Endothelial cell of umbilical vein (primary cell): ENCODE results near the gene GPRC6A. TPM values are rescaled to one million over a fixed set of nuclear protein-coding genes. Genes with fewer than 3 reads are reported as not detected.
A peak's percentile ranks its signal among the peaks of the same experiment; 100 is the strongest.

Source experiments
- BruUV-seq: library from RNA; stranded (reverse); fragments of 400-500 nt; replicated peaks from 2 replicates; lab custom pipeline; 2021; lab: Mats Ljungman, UMichigan
- CTCF ChIA-PET: fragments of 300-600, 350-600 bp; sonication (Branson Sonifier 250); formaldehyde crosslinking; loops from one replicate; lab custom pipeline; 2021; ENCODE audit warnings: antibody characterized with exemption, inconsistent platforms; lab: Charles Lee
- POLR2A ChIA-PET: fragments of 300-600, 350-600 bp; sonication (Branson Sonifier 250); formaldehyde crosslinking; loops from one replicate; lab custom pipeline; 2021; ENCODE audit warnings: antibody characterized with exemption, inconsistent platforms; lab: Charles Lee
- DNase-seq: peaks from one replicate; pipeline ENCODE4 v3.0.0-alpha.2; 2011; ENCODE audit warnings: low read depth, low spot score
- FAIRE-seq: peaks from 2 replicates; lab custom pipeline; 2011; peaks lifted over from hg19 to GRCh38; lab: Jason Lieb, UNC
- H2AFZ ChIP-seq: 2 replicates; pipeline ENCODE4 v1.6.0; 2012; ENCODE audit warnings: low read depth, low read length, control low read depth, inconsistent platforms
- H3K27ac ChIP-seq: 2 replicates; pipeline ENCODE4 v1.5.1; 2011; ENCODE audit warnings: low read depth, mild to moderate bottlenecking, control low read depth, low read length, moderate library complexity; ENCODE audit not compliant: insufficient read depth
- H3K27me3 ChIP-seq, 2 experiments: 2 replicates each; pipeline versions ENCODE4 v1.6.0 to v1.6.1; 2011; ENCODE audit warnings: low read length in 2 of 2, mixed read lengths in 1 of 2; ENCODE audit not compliant: control insufficient read depth in 2 of 2, insufficient read depth in 2 of 2
- H3K36me3 ChIP-seq, 2 experiments: 2 replicates in 1 of 2; 3 replicates in 1 of 2; pipeline ENCODE4 v1.5.1; 2011; ENCODE audit warnings: low read length in 2 of 2, mild to moderate bottlenecking in 1 of 2, moderate library complexity in 1 of 2; ENCODE audit not compliant: control insufficient read depth in 2 of 2, insufficient read depth in 2 of 2; ENCODE audit errors: extremely low read depth in 1 of 2
- H3K4me1 ChIP-seq: 3 replicates; pipeline ENCODE4 v1.5.1; 2011; ENCODE audit warnings: mild to moderate bottlenecking, low read length; ENCODE audit not compliant: control insufficient read depth, insufficient read depth; ENCODE audit errors: extremely low read depth
- H3K4me2 ChIP-seq: 2 replicates; pipeline ENCODE4 v1.6.1; 2011; ENCODE audit warnings: low read length, control low read depth, mixed read lengths; ENCODE audit not compliant: insufficient read depth
- H3K4me3 ChIP-seq, 3 experiments: fragments of 200-600 bp in 1 of 3; sonication (generic), shearing (Covaris generic) in 1 of 3; replicated peaks in 1 of 3; 2 replicates each; pipeline ENCODE4 v1.5.1; 2011 to 2016; ENCODE audit warnings: control low read depth in 3 of 3, low read length in 3 of 3, mild to moderate bottlenecking in 2 of 3, inconsistent platforms in 1 of 3, low read depth in 1 of 3, moderate library complexity in 1 of 3; ENCODE audit not compliant: insufficient read depth in 1 of 3
- H3K79me2 ChIP-seq: 2 replicates; pipeline ENCODE4 v1.6.0; 2012; ENCODE audit warnings: low read length, inconsistent platforms; ENCODE audit not compliant: control insufficient read depth, insufficient read depth
- H3K9ac ChIP-seq: replicated peaks from 2 replicates; pipeline ENCODE3; 2011; ENCODE audit warnings: low read length, control low read depth; ENCODE audit not compliant: insufficient read depth; ENCODE audit errors: extremely low read depth
- H3K9me1 ChIP-seq: replicated peaks from 3 replicates; pipeline ENCODE4 v1.6.0; 2011; ENCODE audit warnings: mild to moderate bottlenecking, low read length; ENCODE audit not compliant: control insufficient read depth, insufficient read depth; ENCODE audit errors: extremely low read depth
- H3K9me3 ChIP-seq: replicated peaks from 2 replicates; pipeline ENCODE4 v1.5.1; 2012; ENCODE audit warnings: low read length, inconsistent platforms; ENCODE audit not compliant: control insufficient read depth, insufficient read depth
- H4K20me1 ChIP-seq: replicated peaks from 2 replicates; pipeline ENCODE3; 2011; ENCODE audit warnings: mild to moderate bottlenecking, low read length; ENCODE audit not compliant: control insufficient read depth, insufficient read depth; ENCODE audit errors: extremely low read depth
- EZH2 ChIP-seq: IDR thresholded peaks from 2 replicates; pipeline ENCODE4 v1.6.1; 2012; ENCODE audit warnings: borderline replicate concordance, low read depth, mild to moderate bottlenecking, moderate library complexity, low read length, inconsistent platforms; ENCODE audit not compliant: severe bottlenecking
- FOS ChIP-seq: IDR thresholded peaks from 2 replicates; pipeline ENCODE4 v1.6.1; 2011; ENCODE audit warnings: mild to moderate bottlenecking, low read length, moderate library complexity, borderline replicate concordance; ENCODE audit not compliant: insufficient read depth
- GATA2 ChIP-seq: IDR thresholded peaks from 2 replicates; pipeline ENCODE4 v1.7.0; 2011; ENCODE audit warnings: low read depth, mild to moderate bottlenecking, moderate library complexity, mixed read lengths, low read length; ENCODE audit not compliant: insufficient read length, insufficient read depth
- JUN ChIP-seq: IDR thresholded peaks from 2 replicates; pipeline ENCODE4 v1.6.1; 2011; ENCODE audit warnings: borderline replicate concordance, low read depth; ENCODE audit not compliant: insufficient read length, insufficient read depth
- MAX ChIP-seq: IDR thresholded peaks from 2 replicates; pipeline ENCODE4 v1.6.1; 2011; ENCODE audit not compliant: insufficient read depth, insufficient read length
- MYC ChIP-seq: IDR thresholded peaks from one replicate; pipeline ENCODE4 v1.6.1; 2011; ENCODE audit warnings: mild to moderate bottlenecking, low read depth, low read length
- POLR2A ChIP-seq: IDR thresholded peaks from 2 replicates; pipeline ENCODE4 v1.6.1; 2012; ENCODE audit warnings: low read depth, mild to moderate bottlenecking, control low read depth, low read length
- dilution Hi-C: fragments of 300-500 bp; cut with MboI; formaldehyde crosslinking; loops from one replicate; pipeline ENCODE4 v1.15.0; 2019; ENCODE audit warnings: low sequenced_read_pairs; ENCODE audit not compliant: extremely low pct_ligation_motif_present
- intact Hi-C: fragments of 100-400 bp; cut with micrococcal nuclease; formaldehyde crosslinking; loops from one replicate; pipeline ENCODE4 v1.10.0; 2022
- polyA plus RNA-seq, 4 experiments: library from polyadenylated mRNA; depleted of rRNA in 3 of 4; stranded (reverse) in 3 of 4; unstranded in 1 of 4; fragments of >200 nt; gene quantifications; 2 replicates each; pipeline versions ENCODE4 v1.2.1 to v1.2.3, GENCODE V29; 2011 to 2012; ENCODE audit warnings: missing spikeins in 1 of 4
- total RNA-seq: library from RNA; stranded (reverse); gene quantifications from 2 replicates; pipeline ENCODE4 v1.2.3, GENCODE V29; 2021
- TF ChIP-seq, protein P1 (sequence below), 2 donors: IDR thresholded peaks; 1 replicate in 1 of 2; 2 replicates in 1 of 2; pipeline ENCODE4 v1.5.1; 2011; ENCODE audit warnings: low read length in 2 of 2, mild to moderate bottlenecking in 2 of 2, moderate library complexity in 2 of 2, control low read depth in 1 of 2, inconsistent platforms in 1 of 2, low read depth in 1 of 2; ENCODE audit not compliant: insufficient read depth in 1 of 2; ENCODE audit errors: extremely low read depth in 1 of 2

The GPRC6A gene
- total and polyA plus RNA-seq, 2 donors (not counting 3 experiments of a cell fraction or from before 2014, with no cell fraction given): not detected

DNA sequence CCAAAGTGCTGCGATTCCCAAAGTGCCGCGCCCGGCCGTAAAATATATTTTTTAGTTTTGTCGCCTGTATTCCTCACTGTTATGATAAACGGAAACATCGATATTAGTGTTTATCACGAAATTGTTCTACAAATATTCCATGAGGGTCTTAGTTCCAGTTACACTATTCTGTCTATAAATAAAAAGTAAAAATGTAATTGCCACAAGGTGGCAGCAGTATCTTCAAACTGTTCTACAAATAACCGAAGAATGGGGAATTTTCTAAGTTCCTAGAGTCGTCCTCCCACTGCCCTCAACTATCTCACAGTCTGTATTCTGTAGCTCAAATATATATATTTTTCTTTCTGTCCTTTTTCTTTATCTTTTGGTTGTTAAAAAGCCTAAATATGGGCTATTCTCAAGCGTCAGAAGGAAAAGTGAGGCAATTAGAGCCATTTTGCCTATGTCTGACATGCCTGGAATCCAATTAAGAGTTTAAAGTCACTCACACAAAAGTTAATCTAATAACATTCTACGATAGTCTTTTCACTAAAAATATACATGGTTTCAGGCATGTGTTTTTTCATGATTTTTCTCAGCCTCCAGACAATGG, 49.2 kb downstream of the GPRC6A start:
- Histone ChIP-seq H3K9me3 (no peaks in the 10 kb centered on the region), H3K27me3 (no peaks in the 10 kb centered on the region), H3K36me3 (no peaks in the 10 kb centered on the region), H3K79me2 (no peaks in the 10 kb centered on the region), H4K20me1 (no peaks in the 10 kb centered on the region), H2AFZ (no peak overlapping the region), H3K9me1 (no peaks in the 10 kb centered on the region), H3K4me2 (no peak overlapping the region), H3K27ac (no peak overlapping the region), H3K4me1 (no peaks in the 10 kb centered on the region), H3K9ac (no peak overlapping the region), H3K4me3 (no peak overlapping the region)
- no peak for TF ChIP-seq GATA2
- TF ChIP-seq, protein P1, sequence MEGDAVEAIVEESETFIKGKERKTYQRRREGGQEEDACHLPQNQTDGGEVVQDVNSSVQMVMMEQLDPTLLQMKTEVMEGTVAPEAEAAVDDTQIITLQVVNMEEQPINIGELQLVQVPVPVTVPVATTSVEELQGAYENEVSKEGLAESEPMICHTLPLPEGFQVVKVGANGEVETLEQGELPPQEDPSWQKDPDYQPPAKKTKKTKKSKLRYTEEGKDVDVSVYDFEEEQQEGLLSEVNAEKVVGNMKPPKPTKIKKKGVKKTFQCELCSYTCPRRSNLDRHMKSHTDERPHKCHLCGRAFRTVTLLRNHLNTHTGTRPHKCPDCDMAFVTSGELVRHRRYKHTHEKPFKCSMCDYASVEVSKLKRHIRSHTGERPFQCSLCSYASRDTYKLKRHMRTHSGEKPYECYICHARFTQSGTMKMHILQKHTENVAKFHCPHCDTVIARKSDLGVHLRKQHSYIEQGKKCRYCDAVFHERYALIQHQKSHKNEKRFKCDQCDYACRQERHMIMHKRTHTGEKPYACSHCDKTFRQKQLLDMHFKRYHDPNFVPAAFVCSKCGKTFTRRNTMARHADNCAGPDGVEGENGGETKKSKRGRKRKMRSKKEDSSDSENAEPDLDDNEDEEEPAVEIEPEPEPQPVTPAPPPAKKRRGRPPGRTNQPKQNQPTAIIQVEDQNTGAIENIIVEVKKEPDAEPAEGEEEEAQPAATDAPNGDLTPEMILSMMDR (IDR thresholded peaks at IDR 0.05; ENCODE audit: extremely low read depth in 1 of 2, insufficient read depth in 1 of 2, low read depth in 1 of 2, low read length in 2 of 2): peak; percentile 16 to 34
- dilution Hi-C loops (no loop called here), intact Hi-C loops (loop anchor here (1.0 kb wide), 2 partner anchors 68 to 190 kb away; no protein-coding TSS in a partner anchor)
- ChIA-PET POLR2A (no interaction called here), CTCF (interaction anchor here (0.6 to 2.7 kb wide), 2 partner anchors 10 to 67 kb away, joined by 3 to 13 read pairs; no protein-coding TSS in a partner anchor)
- FAIRE-seq: peak; percentile 38
- DNase-seq: peak; percentile 36
- no TSS peak for BruUV-seq

- no peaks in the 10 kb centered on the region for H3K36me3 ChIP-seq
- no peak overlapping the region for H3K4me3 ChIP-seq
- intact Hi-C loops (no loop called here), dilution Hi-C loops (no loop called here)
- no peaks in the 10 kb centered on the region for H4K20me1 ChIP-seq
- CTCF ChIA-PET: no interaction called here
- TF ChIP-seq GATA2 (no peak), FOS (no peak), MAX (no peak), EZH2 (no peak), POLR2A (no peak), JUN (no peak), MYC (no peak)
- TF ChIP-seq, protein P1 (IDR thresholded peaks at IDR 0.05; ENCODE audit: extremely low read depth in 1 of 2, insufficient read depth in 1 of 2, low read depth in 1 of 2, low read length in 2 of 2): no peak
- no peak for DNase-seq
- POLR2A ChIA-PET: no interaction called here
- no peak overlapping the region for H3K9ac ChIP-seq
- H3K27me3 ChIP-seq: peaks cover 0 to 1% of the 10 kb centered on the region in 2 experiments
- no peaks in the 10 kb centered on the region for H3K79me2 ChIP-seq
- H3K9me1 ChIP-seq: no peaks in the 10 kb centered on the region
- no peaks in the 10 kb centered on the region for H3K9me3 ChIP-seq
- H3K4me1 ChIP-seq: peaks cover 2% of the 10 kb centered on the region
- no peak overlapping the region for H3K27ac ChIP-seq
- no peak for FAIRE-seq
- no TSS peak for BruUV-seq
- no peak overlapping the region for H3K4me2 ChIP-seq
- H2AFZ ChIP-seq: no peak overlapping the region
These were observed 55.0 kb downstream of the GPRC6A start for GRCh38 chr6:116773886-116774285.
